Neural cell (in vitro differentiated cells): Measurements from ENCODE around the gene ACP6. TPM values are rescaled to one million over a fixed set of nuclear protein-coding genes. Genes with fewer than 3 reads are reported as not detected.

Experiments used
- H2AFZ ChIP-seq: fragments of 200-600, 300-800 bp; sonication (generic), shearing (Covaris generic); 2 replicates; pipeline ENCODE4 v1.6.0; 2014; ENCODE audit warnings: low read depth, mild to moderate bottlenecking, antibody characterized with exemption, low read length, moderate library complexity
- H3F3A ChIP-seq: fragments of 200-600 bp; shearing (Covaris generic); 2 replicates; pipeline ENCODE4 v1.6.1; 2016; ENCODE audit warnings: mild to moderate bottlenecking, moderate library complexity, mixed read lengths, antibody characterized with exemption, low read length; ENCODE audit not compliant: insufficient read depth, poor library complexity, severe bottlenecking
- H3K27ac ChIP-seq: fragments of 200-600, 300-800 bp; sonication (generic), shearing (Covaris generic); 2 replicates; pipeline ENCODE4 v1.5.1; 2014; ENCODE audit warnings: mild to moderate bottlenecking, low read length, moderate library complexity
- H3K27me3 ChIP-seq: fragments of 300-800, 200-600 bp; sonication (generic), shearing (Covaris generic); 2 replicates; pipeline ENCODE4 v1.6.0; 2014; ENCODE audit warnings: mild to moderate bottlenecking, low read depth, low read length, moderate library complexity; ENCODE audit not compliant: insufficient read depth
- H3K36me3 ChIP-seq: fragments of 300-800, 200-600 bp; sonication (generic), shearing (Covaris generic); 2 replicates; pipeline ENCODE4 v1.5.1; 2014; ENCODE audit warnings: mild to moderate bottlenecking, antibody characterized with exemption, low read length, moderate library complexity; ENCODE audit not compliant: insufficient read depth
- H3K4me2 ChIP-seq: fragments of 300-800, 200-600 bp; sonication (generic), shearing (Covaris generic); 2 replicates; pipeline ENCODE4 v1.6.0; 2014; ENCODE audit warnings: mild to moderate bottlenecking, low read length
- H3K4me3 ChIP-seq: fragments of 300-800, 200-600 bp; sonication (generic), shearing (Covaris generic); 2 replicates; pipeline ENCODE4 v1.5.1; 2014; ENCODE audit warnings: mild to moderate bottlenecking, low read length, moderate library complexity
- H3K79me2 ChIP-seq: fragments of 200-600 bp; shearing (Covaris generic); replicated peaks from 2 replicates; pipeline ENCODE4 v1.6.0; 2014; ENCODE audit warnings: mild to moderate bottlenecking, low read length, moderate library complexity; ENCODE audit not compliant: insufficient read depth
- H3K9ac ChIP-seq: fragments of 300-800, 200-600 bp; sonication (generic), shearing (Covaris generic); 2 replicates; pipeline ENCODE4 v1.6.1; 2016; ENCODE audit warnings: mild to moderate bottlenecking, low read length, mixed read lengths
- H3K9me2 ChIP-seq: fragments of 200-600 bp; shearing (Covaris generic); 2 replicates; pipeline ENCODE4 v1.6.1; 2016; ENCODE audit warnings: mild to moderate bottlenecking, low read length, mixed read lengths; ENCODE audit not compliant: insufficient read depth
- H3K9me3 ChIP-seq: fragments of 200-600, 300-800 bp; sonication (generic), shearing (Covaris generic); 2 replicates; pipeline ENCODE4 v1.6.1; 2016; ENCODE audit warnings: mild to moderate bottlenecking, mixed run types, low read length, moderate library complexity, mixed read lengths
- H4K20me1 ChIP-seq: fragments of 200-600 bp; shearing (Covaris generic); 2 replicates; pipeline ENCODE4 v1.6.1; 2016; ENCODE audit warnings: mild to moderate bottlenecking, mixed run types; ENCODE audit not compliant: insufficient read depth
- CTCF ChIP-seq: fragments of 450-650 bp; IDR thresholded peaks from 2 replicates; pipeline ENCODE4 v1.5.1; 2014; ENCODE audit warnings: antibody characterized with exemption, mild to moderate bottlenecking, moderate library complexity; ENCODE audit not compliant: poor library complexity, severe bottlenecking
- EP300 ChIP-seq: fragments of 450-650 bp; conservative IDR thresholded peaks from 2 replicates; pipeline ENCODE4 v1.6.1; 2014; ENCODE audit warnings: antibody characterized with exemption, mild to moderate bottlenecking, moderate library complexity; ENCODE audit not compliant: poor library complexity, severe bottlenecking
- EZH2 ChIP-seq: fragments of 200-600, 300-800 bp; shearing (Covaris generic), sonication (generic); IDR thresholded peaks from 2 replicates; pipeline ENCODE4 v1.6.1; 2014; ENCODE audit warnings: antibody characterized with exemption, low read length, borderline replicate concordance, mild to moderate bottlenecking; ENCODE audit not compliant: insufficient read depth, poor library complexity, severe bottlenecking
- MXI1 ChIP-seq: fragments of 450-650 bp; conservative IDR thresholded peaks from 2 replicates; pipeline ENCODE4 v1.6.1; 2014; ENCODE audit warnings: antibody characterized with exemption, mild to moderate bottlenecking; ENCODE audit not compliant: poor library complexity, severe bottlenecking
- POLR2AphosphoS5 ChIP-seq: IDR thresholded peaks from 2 replicates; pipeline ENCODE4 v1.6.1; 2012
- RAD21 ChIP-seq: fragments of 450-650 bp; conservative IDR thresholded peaks from 2 replicates; pipeline ENCODE4 v1.6.1; 2014; ENCODE audit warnings: antibody characterized with exemption, mild to moderate bottlenecking, moderate library complexity
- REST ChIP-seq: IDR thresholded peaks from 2 replicates; pipeline ENCODE4 v1.6.1; 2012; ENCODE audit warnings: borderline replicate concordance
- SMC3 ChIP-seq: fragments of 450-650 bp; conservative IDR thresholded peaks from 2 replicates; pipeline ENCODE4 v1.6.1; 2014; ENCODE audit warnings: antibody characterized with exemption, mild to moderate bottlenecking, moderate library complexity; ENCODE audit not compliant: poor library complexity
- TAF1 ChIP-seq: IDR thresholded peaks from 2 replicates; pipeline ENCODE4 v1.6.1; 2012; ENCODE audit warnings: low read depth
- polyA plus RNA-seq: library from polyadenylated mRNA; depleted of rRNA; stranded (reverse); fragments of >200 nt; gene quantifications from 2 replicates; pipeline ENCODE4 v1.2.3, GENCODE V29; 2014

ACP6 gene
- polyA plus RNA-seq, 1 donor from 2014 or later = 2.9 TPM

DNA sequence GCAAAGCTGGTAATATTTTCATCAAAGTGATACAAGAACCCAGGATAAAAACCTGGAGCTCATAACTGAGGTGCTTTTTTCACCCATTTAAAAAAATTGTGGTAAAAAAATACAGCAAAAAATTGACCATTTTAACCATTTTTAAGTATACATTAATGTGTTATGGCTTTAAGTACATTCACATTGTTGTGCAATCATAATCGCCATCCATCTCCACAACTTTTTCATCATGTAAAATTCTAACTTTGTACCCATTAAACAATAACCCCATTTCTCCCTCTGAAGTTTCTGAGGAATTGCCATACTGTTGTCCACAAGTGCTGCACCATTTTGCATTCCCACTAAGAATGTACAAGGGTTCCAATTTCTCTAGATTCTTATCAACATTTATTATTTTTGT is 36.6 kb downstream of the ACP6 start:
- no peaks in the 10 kb centered on the region for H3K36me3 ChIP-seq
- H3K9ac ChIP-seq = no peak overlapping the region
- no peak overlapping the region for H3K4me2 ChIP-seq
- H3K9me2 ChIP-seq = no peaks in the 10 kb centered on the region
- no peak for TF ChIP-seq CTCF
- TF ChIP-seq TAF1 = no peak
- TF ChIP-seq EZH2 = no peak
- no peak for TF ChIP-seq EP300
- TF ChIP-seq REST = no peak
- no peak for TF ChIP-seq SMC3
- no peak for TF ChIP-seq RAD21
- H2AFZ ChIP-seq = no peak overlapping the region
- H3K4me3 ChIP-seq = no peak overlapping the region
- H3F3A ChIP-seq = no peaks in the 10 kb centered on the region
- no peaks in the 10 kb centered on the region for H4K20me1 ChIP-seq
- H3K27ac ChIP-seq = no peak overlapping the region
- H3K79me2 ChIP-seq = no peaks in the 10 kb centered on the region
- H3K27me3 ChIP-seq = no peaks in the 10 kb centered on the region
- no peaks in the 10 kb centered on the region for H3K9me3 ChIP-seq

DNA sequence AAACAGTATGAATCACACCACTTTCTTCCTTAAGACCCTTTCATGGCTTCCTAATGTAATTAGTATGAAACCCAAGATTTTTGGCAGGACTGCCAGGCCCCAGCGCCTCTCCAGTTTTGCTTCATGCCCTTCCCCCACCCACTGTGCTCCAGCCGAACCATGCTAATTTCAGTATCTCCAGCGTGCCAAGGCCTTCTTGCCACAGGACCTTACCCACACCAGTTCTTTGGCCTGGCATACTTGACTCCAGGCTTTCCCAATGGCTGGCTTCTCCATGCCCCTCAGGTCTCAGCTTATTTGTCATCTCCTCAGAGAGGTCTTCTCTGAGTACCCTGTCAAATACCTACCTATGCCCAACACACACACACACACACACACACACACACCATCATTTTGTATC is 38.5 kb downstream of the ACP6 start:
- no peak overlapping the region for H2AFZ ChIP-seq
- no peak overlapping the region for H3K4me2 ChIP-seq
- no peaks in the 10 kb centered on the region for H3K27me3 ChIP-seq
- H3K4me3 ChIP-seq = no peak overlapping the region
- no peak overlapping the region for H3K9ac ChIP-seq
- H4K20me1 ChIP-seq = no peaks in the 10 kb centered on the region
- no peak overlapping the region for H3K27ac ChIP-seq
- no peaks in the 10 kb centered on the region for H3K9me3 ChIP-seq
- H3F3A ChIP-seq = no peaks in the 10 kb centered on the region
- no peaks in the 10 kb centered on the region for H3K9me2 ChIP-seq
- H3K36me3 ChIP-seq = peaks cover 3% of the 10 kb centered on the region
- no peaks in the 10 kb centered on the region for H3K79me2 ChIP-seq
- TF ChIP-seq SMC3 (no peak), POLR2AphosphoS5 (no peak), CTCF (no peak), EZH2 (no peak), MXI1 (no peak), REST (no peak), TAF1 (no peak), EP300 (no peak), RAD21 (no peak)
